Measurements from ENCODE around the gene ZNF749.
"Not testable (repeated sequence)": the region's sequence is repeated elsewhere in the genome, so short reads cannot be mapped to it uniquely, and the experiment has no call there.

ZNF749 gene

GRCh38 chr19:57466489-57466888 is 31.4 kb downstream of the ZNF749 start:
- no peak for DNase-seq

- DNase-seq: no peak
These were observed 38.5 kb downstream of the ZNF749 start for GRCh38 chr19:57473646-57474045.

- peak; percentile 94 to 96 for DNase-seq
These were observed 42.3 kb downstream of the ZNF749 start, which contains the start of gene ZNF772 for GRCh38 chr19:57477191-57478008. ZNF772 (minus strand) TSS chr19:57477566; CDS start chr19:57477309, 257 bp downstream.

GRCh38 chr19:57487477-57488298 is 52.6 kb downstream of the ZNF749 start, which contains the start of gene ZNF419:
ZNF419 (plus strand) TSS chr19:57487750; CDS start chr19:57487951, 201 bp downstream.
- peak; percentile 80 to 86 for DNase-seq

GRCh38 chr19:57488299-57488644 is 53.1 kb downstream of the ZNF749 start:
- DNase-seq: not testable (repeated sequence)

Measured in inflammatory macrophage (primary cell).